GM19025 (cell line): ENCODE results near the gene LONP2.
"Not testable (repeated sequence)": the region's sequence is repeated elsewhere in the genome, so short reads cannot be mapped to it uniquely, and the experiment has no call there.

ENCODE experiments used
- ATAC-seq: cut with Tn5 transposase; IDR thresholded peaks from one replicate; pipeline ENCODE4 v1.9.1; 2021; ENCODE audit warnings: mild to moderate bottlenecking, low read depth, moderate library complexity; ENCODE audit not compliant: unreplicated experiment

The LONP2 gene

DNA sequence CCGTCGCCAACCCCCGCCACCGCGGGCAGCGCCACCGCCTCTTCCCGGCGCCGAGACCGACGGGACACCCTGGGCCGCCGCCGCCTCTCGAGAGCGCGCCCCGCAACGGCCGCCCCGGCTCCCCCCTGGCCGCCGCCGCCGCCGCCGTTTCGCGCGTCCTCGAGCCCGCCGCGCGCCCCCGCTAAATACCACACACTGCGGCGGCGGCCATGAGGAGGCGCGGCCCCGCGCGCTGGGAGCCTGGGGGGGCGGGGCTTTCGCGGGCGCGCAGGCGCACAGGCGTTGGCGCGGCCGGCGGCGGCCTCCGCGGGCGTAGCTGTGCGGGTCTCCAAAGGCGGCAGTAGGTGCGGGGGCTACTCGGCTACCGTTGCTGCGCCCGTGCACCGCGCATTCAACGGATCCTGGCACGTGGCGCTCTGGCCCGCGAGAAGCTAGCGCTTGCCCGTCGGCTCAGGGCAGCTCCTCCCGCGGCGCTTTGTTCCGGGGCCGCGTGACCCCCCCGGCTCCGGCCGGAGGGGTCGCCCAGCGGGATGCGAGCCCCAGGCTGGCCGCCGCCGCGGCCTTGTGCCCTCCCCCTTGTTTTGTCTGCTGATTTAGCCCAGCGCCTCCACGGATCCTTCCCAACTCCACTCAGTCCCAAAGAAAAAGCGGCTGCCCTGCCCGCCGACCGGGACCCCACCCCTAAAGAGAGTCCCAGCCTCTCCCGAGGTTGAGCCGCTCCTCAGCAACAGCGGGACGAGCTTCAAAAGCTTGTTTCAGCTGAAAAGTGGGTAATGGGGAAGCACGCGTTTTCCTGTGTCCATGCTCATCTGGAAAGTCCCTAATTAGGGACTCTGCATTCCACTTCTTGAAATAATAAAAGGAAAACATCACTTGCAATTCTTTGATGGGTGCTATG, 141.4 kb downstream of the LONP2 start, which contains the start of gene SIAH1:
SIAH1 (minus strand) TSS at position 161 of the 898 bp plus-strand sequence. CDS start 22,985 bp downstream, outside the sequence.
- ATAC-seq: peak; percentile 52

DNA sequence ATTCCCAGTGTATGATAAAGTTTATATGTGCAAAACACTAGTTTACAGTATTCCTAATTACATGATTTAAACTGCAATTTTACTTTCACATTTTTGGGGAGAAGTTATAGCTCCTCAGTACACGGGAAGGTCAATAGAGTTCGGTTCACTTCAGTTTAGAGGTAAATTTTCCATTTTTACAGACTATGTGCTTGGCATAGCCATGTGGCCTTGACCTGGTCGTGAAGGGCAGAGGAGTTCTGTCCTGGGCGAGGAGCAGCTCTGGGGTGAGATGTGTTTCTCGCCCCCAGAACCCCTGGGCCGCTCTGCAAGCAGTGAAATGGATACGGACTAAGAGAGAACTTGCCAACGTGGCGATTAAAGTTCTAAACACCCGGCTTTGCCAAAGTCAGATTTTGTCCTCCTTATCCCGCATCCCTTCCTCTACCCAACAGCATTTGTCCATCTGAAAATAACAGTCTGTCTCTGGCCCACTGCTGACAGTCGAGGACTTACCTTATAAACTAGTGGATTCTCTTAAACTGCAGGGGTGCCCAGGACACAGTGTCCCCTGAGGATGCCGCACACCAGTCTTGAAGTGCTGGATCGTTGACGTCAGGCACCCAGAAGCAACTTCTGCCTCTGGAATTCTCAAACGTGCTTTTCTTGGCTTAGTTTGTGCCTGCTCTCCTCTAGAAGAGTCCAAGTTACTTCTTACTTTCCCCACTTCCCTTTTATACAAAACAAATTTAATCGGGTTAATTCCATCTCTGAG, 142.6 kb downstream of the LONP2 start:
- ATAC-seq: no peak

DNA sequence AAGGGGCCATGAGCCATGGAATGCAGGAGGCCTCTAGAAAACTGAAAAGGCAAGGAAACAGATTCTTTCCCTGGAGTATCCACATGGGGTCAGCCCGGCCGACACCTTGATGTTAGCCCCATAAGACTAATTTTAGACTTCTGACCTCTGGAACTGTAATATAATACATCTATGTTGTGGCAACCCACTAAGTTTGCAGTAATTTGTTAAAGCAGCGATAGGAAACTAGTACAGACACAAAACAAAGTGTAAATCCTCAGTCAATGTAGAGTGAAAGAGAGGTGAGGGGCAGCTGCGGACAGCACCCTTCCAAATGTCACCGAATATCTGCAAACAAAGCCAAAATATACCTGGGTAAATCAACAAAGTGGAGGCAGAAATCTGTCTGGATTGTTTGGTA, 148.3 kb downstream of the LONP2 start:
- ATAC-seq: no peak

DNA sequence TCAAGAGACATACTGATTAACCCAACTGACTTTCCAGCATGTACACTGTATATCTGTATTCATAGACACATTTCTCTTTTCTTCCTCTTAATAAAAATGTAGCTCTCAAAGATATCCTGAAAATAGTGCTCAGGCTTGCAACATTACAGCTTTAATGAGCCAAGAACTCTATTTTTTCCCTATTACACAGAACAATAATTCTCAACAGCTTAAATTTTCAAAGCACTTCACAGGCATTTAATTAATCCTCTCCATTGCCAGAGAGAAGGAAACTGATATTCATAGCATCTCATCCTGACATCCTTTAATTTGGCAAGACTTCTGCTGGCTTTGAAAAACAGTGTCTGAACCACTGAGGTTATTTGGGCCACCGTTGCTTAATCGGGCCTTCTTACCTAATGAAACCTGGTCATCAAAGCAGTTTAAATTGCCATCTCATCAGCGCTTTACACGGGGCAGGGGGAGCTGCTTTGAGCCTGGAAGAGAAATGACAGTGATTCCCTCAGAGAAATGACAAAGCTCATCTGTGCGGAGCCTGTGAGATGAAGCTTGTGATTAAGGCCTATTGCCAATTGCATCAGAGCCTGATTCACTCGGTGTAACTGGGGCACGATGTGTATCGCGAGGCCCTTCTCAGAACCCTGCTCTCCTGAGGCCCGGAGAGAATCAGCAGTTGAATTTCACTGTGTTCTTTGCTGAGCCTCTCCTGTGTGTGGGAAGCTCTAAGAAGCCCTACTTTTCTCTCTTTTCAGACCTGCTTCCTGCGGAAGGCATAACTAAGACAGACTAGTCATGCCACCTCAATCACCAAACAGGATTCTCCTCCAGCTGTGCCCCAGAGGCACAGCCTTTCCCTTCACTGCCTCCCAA, 149.6 kb downstream of the LONP2 start:
- no peak for ATAC-seq

DNA sequence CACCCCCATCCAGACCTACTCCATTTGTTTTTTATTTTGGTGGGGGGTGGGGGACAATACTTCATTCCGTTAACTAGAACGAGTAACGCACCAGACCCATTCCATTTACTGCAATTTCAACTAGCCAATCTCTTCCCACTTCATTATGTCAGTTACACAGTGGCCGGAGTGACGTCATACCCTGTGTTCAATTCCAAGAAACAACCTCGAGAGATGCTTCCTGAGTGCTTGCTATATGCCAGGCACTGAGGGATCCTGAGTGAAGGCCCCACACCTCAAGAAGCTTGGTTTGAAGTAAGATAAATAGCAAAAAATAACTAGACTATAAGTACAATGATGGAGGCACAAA, 150.2 kb downstream of the LONP2 start:
- ATAC-seq: no peak

DNA sequence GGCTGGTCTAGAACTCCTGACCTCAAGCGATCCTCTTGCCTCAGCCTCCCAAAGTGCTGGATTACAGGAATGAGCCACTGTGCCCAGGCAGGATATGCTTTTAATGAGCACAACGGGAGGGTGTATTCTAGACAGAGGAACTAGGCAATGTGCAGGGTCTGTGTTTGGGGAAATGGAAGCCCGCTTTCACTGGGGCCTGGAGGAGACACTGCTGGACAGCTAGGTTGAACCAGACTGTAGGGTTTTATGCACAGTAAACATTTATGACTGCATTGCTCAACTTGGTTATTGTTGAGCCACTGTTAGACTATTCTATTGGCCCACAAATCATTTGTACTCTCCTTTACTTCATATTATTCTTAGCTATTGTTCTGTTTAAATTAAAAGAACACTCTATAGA, 151.3 kb downstream of the LONP2 start:
- ATAC-seq: no peak

DNA sequence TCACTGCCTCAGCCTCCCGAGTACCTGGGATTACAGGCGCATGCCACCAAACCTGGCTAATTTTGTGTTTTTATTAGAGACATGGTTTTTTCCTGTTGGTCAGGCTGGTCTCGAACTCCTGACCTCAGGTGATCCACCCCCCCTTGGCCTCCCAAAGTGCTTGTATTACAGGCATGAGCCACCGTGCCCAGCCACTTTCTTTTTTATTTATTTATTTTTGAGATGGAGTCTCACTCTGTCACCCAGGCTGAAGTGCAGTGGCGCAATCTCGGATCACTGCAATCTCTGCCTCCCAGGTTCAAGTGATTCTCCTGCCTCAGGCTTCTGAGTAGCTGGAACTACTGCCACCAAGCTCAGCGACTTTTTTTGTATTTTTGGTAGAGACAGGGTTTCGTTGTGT, 158.4 kb downstream of the LONP2 start:
- not testable (repeated sequence) for ATAC-seq

DNA sequence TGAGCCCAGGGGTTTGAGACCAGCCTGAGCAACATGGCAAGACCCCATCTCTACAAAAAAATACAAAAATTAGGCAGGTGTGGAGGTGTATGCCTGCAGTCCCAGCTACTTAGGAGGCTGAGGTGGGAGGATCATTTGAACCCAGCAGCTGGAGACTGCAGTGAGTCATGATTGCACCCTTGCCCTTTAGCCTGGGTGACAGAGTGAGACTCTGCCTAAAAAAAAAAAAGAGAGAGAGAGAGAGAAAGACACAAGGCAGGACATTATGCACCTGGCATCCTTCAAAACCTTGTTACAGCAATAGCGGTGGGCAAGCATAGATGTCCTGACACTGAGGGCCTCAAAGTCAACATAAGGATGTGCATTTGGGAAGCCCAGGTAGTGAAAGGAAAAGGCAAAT, 161.1 kb downstream of the LONP2 start:
- no peak for ATAC-seq

DNA sequence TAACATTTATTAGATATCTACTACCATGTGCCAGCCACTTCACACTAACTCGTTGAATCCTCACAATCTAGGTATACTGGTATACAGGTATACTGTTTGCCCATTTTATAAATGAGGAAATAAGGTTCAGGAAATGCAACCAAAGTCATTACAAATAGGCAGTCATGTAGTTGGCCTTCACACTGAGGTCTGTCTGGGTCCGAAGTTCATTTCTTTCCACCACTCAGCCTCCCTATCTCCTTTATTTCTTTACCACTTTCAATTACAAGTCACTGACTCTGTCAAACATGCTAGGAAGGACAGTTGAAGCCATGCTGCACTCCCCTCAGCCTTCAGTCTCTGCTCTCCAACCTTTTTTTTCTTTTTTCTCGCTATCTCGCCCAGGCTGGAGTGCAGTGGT, 161.8 kb downstream of the LONP2 start:
- no peak for ATAC-seq
